DOHH2 (cell line): Measurements from ENCODE around the gene CCDC195.

Experiments
- CTCF ChIP-seq: fragments of 200-600 bp; sonication (generic); IDR thresholded peaks from one replicate; pipeline ENCODE4 v1.5.1; 2014; ENCODE audit warnings: antibody characterized with exemption, mild to moderate bottlenecking, low read depth, low read length; ENCODE audit not compliant: poor library complexity, severe bottlenecking
- EZH2phosphoT487 ChIP-seq: fragments of 200-600 bp; sonication (generic); IDR thresholded peaks from 2 replicates; pipeline ENCODE4 v1.6.1; 2017; ENCODE audit warnings: borderline replicate concordance, mild to moderate bottlenecking, antibody characterized with exemption, low read length, moderate library complexity, mixed read lengths

DNA sequence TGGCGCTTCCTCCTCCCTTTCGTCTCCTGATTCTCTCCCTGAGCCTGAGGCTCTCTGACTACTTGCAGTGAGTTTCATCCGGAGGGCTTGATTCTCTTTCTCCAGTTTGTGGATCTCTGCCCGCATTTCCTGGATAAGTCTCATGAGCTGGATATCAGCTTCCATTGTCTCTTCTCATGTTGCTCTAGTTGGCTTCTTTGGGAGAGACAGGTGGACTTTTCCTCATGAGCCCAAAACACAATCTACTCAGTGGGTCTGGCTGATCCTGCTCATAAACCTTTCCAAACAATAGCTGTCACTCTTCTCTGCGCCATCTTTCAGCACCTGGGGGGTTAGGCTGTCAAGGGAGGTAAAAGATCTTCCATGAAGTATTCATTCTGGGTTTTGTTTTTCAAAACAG is at the start of gene CCDC195:
- TF ChIP-seq CTCF: no peak
- no peak for TF ChIP-seq EZH2phosphoT487
